Stimulated activated naive CD4-positive, alpha-beta T cell treated with Interleukin-2 at 50 U/mL for 16 hours (primary cell): ENCODE results near the gene DEFB124.

Source experiments
- DNase-seq: peaks from one replicate; lab custom pipeline; 2025; lab: John Stamatoyannopoulos, UW

Gene DEFB124

GRCh38 chr20:31425797-31426196 lies 49.1 kb downstream of the DEFB124 start:
- no peak for DNase-seq

- DNase-seq, result no peak
Observed at GRCh38 chr20:31418307-31418706, 56.6 kb downstream of the DEFB124 start.

GRCh38 chr20:31415653-31416052 lies 59.3 kb downstream of the DEFB124 start:
- DNase-seq, result no peak
